Ishikawa (cell line): ENCODE measurements around the gene TMEM243.

Experiments used
- EGR1 ChIP-seq: IDR thresholded peaks from 2 replicates; pipeline ENCODE4 v1.6.1; 2012
- FOXM1 ChIP-seq: IDR thresholded peaks from 2 replicates; pipeline ENCODE4 v1.6.1; 2012; ENCODE audit warnings: low read depth, borderline replicate concordance
- YY1 ChIP-seq: IDR thresholded peaks from 2 replicates; pipeline ENCODE4 v1.6.1; 2012; ENCODE audit warnings: low read depth
- TF ChIP-seq, protein P1 (sequence below): IDR thresholded peaks from 2 replicates; pipeline ENCODE4 v1.6.1; 2012; ENCODE audit warnings: low read depth, mild to moderate bottlenecking

DNA sequence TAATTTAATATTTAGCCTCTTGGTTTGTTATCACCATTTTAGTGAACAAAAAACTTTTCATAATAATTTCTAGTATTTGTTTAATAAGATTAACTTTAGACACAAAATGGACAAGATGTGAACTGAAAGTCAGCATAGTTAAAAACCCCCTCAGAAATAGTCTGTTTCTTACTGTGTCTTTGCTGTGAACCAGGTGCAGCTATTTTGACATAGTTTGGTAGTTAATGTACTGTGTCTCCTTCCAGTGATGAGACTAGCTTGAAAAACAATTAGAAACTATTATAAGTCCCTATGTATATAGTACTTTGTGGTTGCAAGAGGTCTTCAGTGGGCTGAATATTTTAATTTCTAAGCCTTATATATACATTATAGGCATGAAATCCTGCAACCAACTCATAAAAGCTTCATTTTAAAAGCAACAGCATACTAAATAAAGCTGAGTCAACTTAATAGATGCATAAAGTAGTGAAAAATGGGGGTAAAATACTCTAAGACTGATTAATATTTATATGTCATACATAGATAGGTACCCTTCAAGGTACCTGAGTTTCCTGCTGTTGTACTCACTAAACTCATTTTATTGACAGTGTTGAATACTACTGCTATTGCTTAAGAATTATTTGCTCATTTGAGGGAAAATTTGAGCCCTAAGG, 48.1 kb downstream of the TMEM243 start:
- no peak for TF ChIP-seq FOXM1
- TF ChIP-seq, protein P1, sequence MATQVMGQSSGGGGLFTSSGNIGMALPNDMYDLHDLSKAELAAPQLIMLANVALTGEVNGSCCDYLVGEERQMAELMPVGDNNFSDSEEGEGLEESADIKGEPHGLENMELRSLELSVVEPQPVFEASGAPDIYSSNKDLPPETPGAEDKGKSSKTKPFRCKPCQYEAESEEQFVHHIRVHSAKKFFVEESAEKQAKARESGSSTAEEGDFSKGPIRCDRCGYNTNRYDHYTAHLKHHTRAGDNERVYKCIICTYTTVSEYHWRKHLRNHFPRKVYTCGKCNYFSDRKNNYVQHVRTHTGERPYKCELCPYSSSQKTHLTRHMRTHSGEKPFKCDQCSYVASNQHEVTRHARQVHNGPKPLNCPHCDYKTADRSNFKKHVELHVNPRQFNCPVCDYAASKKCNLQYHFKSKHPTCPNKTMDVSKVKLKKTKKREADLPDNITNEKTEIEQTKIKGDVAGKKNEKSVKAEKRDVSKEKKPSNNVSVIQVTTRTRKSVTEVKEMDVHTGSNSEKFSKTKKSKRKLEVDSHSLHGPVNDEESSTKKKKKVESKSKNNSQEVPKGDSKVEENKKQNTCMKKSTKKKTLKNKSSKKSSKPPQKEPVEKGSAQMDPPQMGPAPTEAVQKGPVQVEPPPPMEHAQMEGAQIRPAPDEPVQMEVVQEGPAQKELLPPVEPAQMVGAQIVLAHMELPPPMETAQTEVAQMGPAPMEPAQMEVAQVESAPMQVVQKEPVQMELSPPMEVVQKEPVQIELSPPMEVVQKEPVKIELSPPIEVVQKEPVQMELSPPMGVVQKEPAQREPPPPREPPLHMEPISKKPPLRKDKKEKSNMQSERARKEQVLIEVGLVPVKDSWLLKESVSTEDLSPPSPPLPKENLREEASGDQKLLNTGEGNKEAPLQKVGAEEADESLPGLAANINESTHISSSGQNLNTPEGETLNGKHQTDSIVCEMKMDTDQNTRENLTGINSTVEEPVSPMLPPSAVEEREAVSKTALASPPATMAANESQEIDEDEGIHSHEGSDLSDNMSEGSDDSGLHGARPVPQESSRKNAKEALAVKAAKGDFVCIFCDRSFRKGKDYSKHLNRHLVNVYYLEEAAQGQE: no peak
- TF ChIP-seq EGR1: no peak
- TF ChIP-seq YY1: no peak
